Left lung (tissue), 10 donors: Measurements from ENCODE around the gene FBXL5. TPM values are rescaled to one million over a fixed set of nuclear protein-coding genes. Genes with fewer than 3 reads are reported as not detected.
A peak's percentile ranks its signal among the peaks of the same experiment; 100 is the strongest.

ENCODE experiments used
- ATAC-seq: fragments of 200-7000 bp; cut with Tn5 transposase; one replicate; pipeline ENCODE4 v1.9.1; 2020; ENCODE audit warnings: moderate library complexity
- DNase-seq, 4 donors: peaks; one replicate each; pipeline ENCODE4 v3.0.0-alpha.2; 2013 to 2020
- H3K27ac ChIP-seq, 2 donors: fragments of 200-600 bp; sonication (generic) in 1 of 2; one replicate each; pipeline versions ENCODE4 v1.5.0 to v1.8.0; 2020 to 2021
- H3K27me3 ChIP-seq, 2 donors: fragments of 200-600 bp; sonication (generic) in 1 of 2; one replicate each; pipeline versions ENCODE4 v1.5.0 to v1.8.0; 2020 to 2021
- H3K36me3 ChIP-seq, 2 donors: fragments of 200-600 bp; sonication (generic) in 1 of 2; one replicate each; pipeline versions ENCODE4 v1.5.0 to v1.8.0; 2020 to 2021
- H3K4me1 ChIP-seq, 2 donors: fragments of 200-600 bp; one replicate each; pipeline ENCODE4 v1.8.0; 2021
- H3K4me3 ChIP-seq, 2 donors: fragments of 200-600 bp; sonication (generic) in 1 of 2; one replicate each; pipeline versions ENCODE4 v1.5.0 to v1.8.0; 2020 to 2021; ENCODE audit warnings: mild to moderate bottlenecking in 1 of 2
- H3K9me3 ChIP-seq, 2 donors: fragments of 200-600 bp; sonication (generic) in 1 of 2; one replicate each; pipeline versions ENCODE4 v1.5.0 to v1.8.0; 2020 to 2021
- CTCF ChIP-seq, 2 donors: fragments of 200-600 bp; sonication (generic) in 1 of 2; IDR thresholded peaks; one replicate each; pipeline versions ENCODE4 v1.5.0 to v1.8.0; 2021; ENCODE audit warnings: antibody characterized with exemption in 2 of 2
- intact Hi-C, 2 donors: fragments of 100-400 bp; cut with DNase I; formaldehyde crosslinking; loops; one replicate each; pipeline versions ENCODE4 v1.11.2 to v1.14.2; 2022
- polyA plus RNA-seq, 6 donors: library from polyadenylated mRNA; unstranded; fragments of 120-200 nt; gene quantifications; one replicate each; pipeline ENCODE4 v1.2.1, GENCODE V29; 2013; ENCODE audit not compliant: insufficient read length in 6 of 6
- total RNA-seq, 2 donors: library from RNA; stranded (reverse); fragmentation: NEBNext Ultra II Directional; extraction: Animal tissue kit (Norgen Biotek cat#: 25700); gene quantifications; one replicate each; pipeline ENCODE4 v1.2.1, GENCODE V29; 2021
- donor health status: DM: no; HTN: yes; CAD: no.
- donor health status: DM: no; HTN: no; CAD: no.

FBXL5 gene
- total and polyA plus RNA-seq, 8 donors: 91.9 to 121 (median 101) TPM

GRCh38 chr4:15653864-15654592, 1.1 kb downstream of the FBXL5 start:
- DNase-seq: peak in 2 of 4 donors; percentile 54 to 64
- peaks cover 42 to 88% of the 10 kb centered on the region in 2 donors for H3K4me1 ChIP-seq

GRCh38 chr4:15653420-15653819, 1.7 kb downstream of the FBXL5 start:
- intact Hi-C loops: loop anchor here in 1 of 2 donors (10.0 kb wide), 1 partner anchor 169 kb away; no protein-coding TSS in a partner anchor

More at GRCh38 chr4:15653864-15654592, 1.1 kb downstream of the FBXL5 start:
- H3K36me3 ChIP-seq: no peaks in the 10 kb centered on the region
- TF ChIP-seq CTCF (IDR thresholded peaks at IDR 0.05): no peak
- peak; percentile 36 for ATAC-seq
- H3K9me3 ChIP-seq: no peaks in the 10 kb centered on the region
- intact Hi-C loops: loop anchor here in 1 of 2 donors (10.0 kb wide), 1 partner anchor 169 kb away; no protein-coding TSS in a partner anchor
- no peaks in the 10 kb centered on the region for H3K27me3 ChIP-seq
- H3K27ac ChIP-seq: peak overlapping the region; percentile 99 to 100
- peak overlapping the region; percentile 59 to 79 for H3K4me3 ChIP-seq

GRCh38 chr4:15652841-15653240, 2.3 kb downstream of the FBXL5 start:
- peaks cover 42 to 87% of the 10 kb centered on the region in 2 donors for H3K4me1 ChIP-seq
- intact Hi-C loops: loop anchor here in 1 of 2 donors (10.0 kb wide), 1 partner anchor 168 kb away; no protein-coding TSS in a partner anchor
- DNase-seq (no peak), ATAC-seq (no peak)
- H3K9me3 ChIP-seq: no peaks in the 10 kb centered on the region
- no peak for TF ChIP-seq CTCF (IDR thresholded peaks at IDR 0.05)
- H3K27me3 ChIP-seq: no peaks in the 10 kb centered on the region
- H3K36me3 ChIP-seq: peaks cover 0 to 2% of the 10 kb centered on the region in 2 donors
- H3K27ac ChIP-seq: peak overlapping the region; percentile 99 to 100
- peak overlapping the region in 1 of 2 donors; percentile 79 for H3K4me3 ChIP-seq

More at GRCh38 chr4:15653420-15653819, 1.7 kb downstream of the FBXL5 start:
- peak; percentile 0 for ATAC-seq
- peaks cover 42 to 88% of the 10 kb centered on the region in 2 donors for H3K4me1 ChIP-seq
- no peak for TF ChIP-seq CTCF (IDR thresholded peaks at IDR 0.05)
- H3K36me3 ChIP-seq: no peaks in the 10 kb centered on the region
- peak overlapping the region; percentile 99 to 100 for H3K27ac ChIP-seq
- no peaks in the 10 kb centered on the region for H3K9me3 ChIP-seq
- peak overlapping the region; percentile 59 to 79 for H3K4me3 ChIP-seq
- no peak for DNase-seq
- no peaks in the 10 kb centered on the region for H3K27me3 ChIP-seq

- no peak for TF ChIP-seq CTCF (IDR thresholded peaks at IDR 0.05)
- ATAC-seq (no peak), DNase-seq (no peak)
- intact Hi-C loops: loop anchor here in 1 of 2 donors (10.0 kb wide), 1 partner anchor 167 kb away; no protein-coding TSS in a partner anchor
- H3K4me1 ChIP-seq: peaks cover 42 to 87% of the 10 kb centered on the region in 2 donors
- H3K27ac ChIP-seq: peak overlapping the region; percentile 99 to 100
- no peaks in the 10 kb centered on the region for H3K27me3 ChIP-seq
- H3K4me3 ChIP-seq: peak overlapping the region in 1 of 2 donors; percentile 79
- H3K36me3 ChIP-seq: peaks cover 0 to 4% of the 10 kb centered on the region in 2 donors
- no peaks in the 10 kb centered on the region for H3K9me3 ChIP-seq
Observed at GRCh38 chr4:15652191-15652590, 3.0 kb downstream of the FBXL5 start.

- peaks cover 42 to 87% of the 10 kb centered on the region in 2 donors for H3K4me1 ChIP-seq
- H3K36me3 ChIP-seq: peaks cover 0 to 4% of the 10 kb centered on the region in 2 donors
- intact Hi-C loops: loop anchor here in 1 of 2 donors (10.0 kb wide), 1 partner anchor 167 kb away; no protein-coding TSS in a partner anchor
- TF ChIP-seq CTCF (IDR thresholded peaks at IDR 0.05): no peak
- no peaks in the 10 kb centered on the region for H3K9me3 ChIP-seq
- DNase-seq (no peak), ATAC-seq (no peak)
- peak overlapping the region; percentile 99 to 100 for H3K27ac ChIP-seq
- H3K27me3 ChIP-seq: no peaks in the 10 kb centered on the region
- H3K4me3 ChIP-seq: peak overlapping the region in 1 of 2 donors; percentile 0
Observed at GRCh38 chr4:15651676-15652075, 3.5 kb downstream of the FBXL5 start.
